Loucy (cell line): ENCODE data around the gene BANF2.

Experiments
- H2AFZ ChIP-seq: fragments of 200-600 bp; sonication (generic); 2 replicates; pipeline ENCODE4 v1.6.0; 2016; ENCODE audit warnings: antibody characterized with exemption, mild to moderate bottlenecking, low read length, moderate library complexity
- H3F3A ChIP-seq: fragments of 200-600 bp; 2 replicates; pipeline ENCODE4 v1.6.0; 2016; ENCODE audit warnings: antibody characterized with exemption, low read depth, mild to moderate bottlenecking
- H3K27me3 ChIP-seq: fragments of 200-600 bp; sonication (generic); 2 replicates; pipeline ENCODE4 v1.6.1; 2014; ENCODE audit warnings: low read length, mild to moderate bottlenecking; ENCODE audit not compliant: insufficient read depth, poor library complexity, severe bottlenecking
- H3K36me3 ChIP-seq: fragments of 200-600 bp; sonication (generic); 2 replicates; pipeline ENCODE4 v1.6.1; 2016; ENCODE audit warnings: low read length; ENCODE audit not compliant: insufficient read depth
- H3K4me1 ChIP-seq: fragments of 200-600 bp; sonication (generic); 2 replicates; pipeline ENCODE4 v1.5.1; 2014; ENCODE audit warnings: low read length, mild to moderate bottlenecking; ENCODE audit not compliant: insufficient read depth, poor library complexity, severe bottlenecking
- H3K4me2 ChIP-seq: fragments of 200-600 bp; sonication (generic); 2 replicates; pipeline ENCODE4 v1.6.0; 2014; ENCODE audit warnings: antibody characterized with exemption, low read length, low read depth, mild to moderate bottlenecking; ENCODE audit not compliant: poor library complexity, severe bottlenecking
- H3K4me3 ChIP-seq: fragments of 200-600 bp; sonication (generic); 2 replicates; pipeline ENCODE4 v1.5.1; 2014; ENCODE audit warnings: low read length, mild to moderate bottlenecking, mixed read lengths; ENCODE audit not compliant: poor library complexity, severe bottlenecking
- H3K79me2 ChIP-seq: fragments of 200-600 bp; sonication (generic); 2 replicates; pipeline ENCODE4 v1.6.1; 2014; ENCODE audit warnings: low read length; ENCODE audit not compliant: insufficient read depth
- H3K9ac ChIP-seq: fragments of 200-600 bp; sonication (generic); 2 replicates; pipeline ENCODE4 v1.6.0; 2014; ENCODE audit warnings: mild to moderate bottlenecking, low read depth, low read length, moderate library complexity; ENCODE audit not compliant: poor library complexity, severe bottlenecking
- H3K9me2 ChIP-seq: fragments of 200-600 bp; sonication (generic); replicated peaks from 2 replicates; pipeline ENCODE4 v1.6.1; 2016; ENCODE audit warnings: low read depth, low read length, mixed read lengths
- H3K9me3 ChIP-seq: fragments of 200-600 bp; sonication (generic); 2 replicates; pipeline ENCODE4 v1.6.1; 2014; ENCODE audit warnings: mild to moderate bottlenecking, antibody characterized with exemption, low read length, low read depth; ENCODE audit not compliant: insufficient read depth
- H4K20me1 ChIP-seq: fragments of 200-600 bp; sonication (generic); 2 replicates; pipeline ENCODE4 v1.6.0; 2014; ENCODE audit warnings: antibody characterized with exemption, low read length, mild to moderate bottlenecking; ENCODE audit not compliant: insufficient read depth, poor library complexity, severe bottlenecking
- CTCF ChIP-seq: fragments of 200-600 bp; sonication (generic); conservative IDR thresholded peaks from 2 replicates; pipeline ENCODE4 v1.5.1; 2014; ENCODE audit warnings: mild to moderate bottlenecking, antibody characterized with exemption, low read length
- EZH2phosphoT487 ChIP-seq: fragments of 200-600 bp; IDR thresholded peaks from 2 replicates; pipeline ENCODE4 v1.6.1; 2018; ENCODE audit warnings: antibody characterized with exemption, mild to moderate bottlenecking, moderate library complexity, borderline replicate concordance

BANF2 gene

GRCh38 chr20:17688965-17689364 is 10.8 kb upstream of the BANF2 start:
- no peak for TF ChIP-seq EZH2phosphoT487
- TF ChIP-seq CTCF: no peak
- Histone ChIP-seq H3K79me2 (no peaks in the 10 kb centered on the region), H3K4me3 (no peak overlapping the region), H4K20me1 (no peaks in the 10 kb centered on the region), H3K4me1 (no peaks in the 10 kb centered on the region), H3K9me2 (no peaks in the 10 kb centered on the region), H3F3A (no peaks in the 10 kb centered on the region), H3K27me3 (no peaks in the 10 kb centered on the region), H3K36me3 (no peaks in the 10 kb centered on the region), H3K9me3 (0 out of 2 replicates have a peak, but pooled peaks cover 3% of the 10 kb centered on the region), H3K9ac (no peak overlapping the region), H3K4me2 (no peak overlapping the region), H2AFZ (no peak overlapping the region)

- H3K4me1 ChIP-seq: no peaks in the 10 kb centered on the region
- H4K20me1 ChIP-seq: no peaks in the 10 kb centered on the region
- H2AFZ ChIP-seq: no peak overlapping the region
- H3K36me3 ChIP-seq: no peaks in the 10 kb centered on the region
- no peaks in the 10 kb centered on the region for H3K9me2 ChIP-seq
- no peak overlapping the region for H3K4me3 ChIP-seq
- no peaks in the 10 kb centered on the region for H3K27me3 ChIP-seq
- TF ChIP-seq CTCF (no peak), EZH2phosphoT487 (no peak)
- no peaks in the 10 kb centered on the region for H3F3A ChIP-seq
- no peak overlapping the region for H3K4me2 ChIP-seq
- no peaks in the 10 kb centered on the region for H3K79me2 ChIP-seq
- H3K9ac ChIP-seq: no peak overlapping the region
- H3K9me3 ChIP-seq: 0 out of 2 replicates have a peak, but pooled peaks cover 3% of the 10 kb centered on the region
Measured at GRCh38 chr20:17690144-17690543, 9.6 kb upstream of the BANF2 start.

GRCh38 chr20:17691758-17692157 is 8.0 kb upstream of the BANF2 start:
- H3K9me3 ChIP-seq: 0 out of 2 replicates have a peak, but pooled peaks cover 3% of the 10 kb centered on the region
- no peak overlapping the region for H3K4me3 ChIP-seq
- H3K9me2 ChIP-seq: no peaks in the 10 kb centered on the region
- no peak overlapping the region for H3K9ac ChIP-seq
- H3K79me2 ChIP-seq: no peaks in the 10 kb centered on the region
- H3K36me3 ChIP-seq: no peaks in the 10 kb centered on the region
- no peak overlapping the region for H3K4me2 ChIP-seq
- no peaks in the 10 kb centered on the region for H3F3A ChIP-seq
- no peak overlapping the region for H2AFZ ChIP-seq
- no peaks in the 10 kb centered on the region for H3K27me3 ChIP-seq
- no peak for TF ChIP-seq EZH2phosphoT487
- no peak for TF ChIP-seq CTCF
- no peaks in the 10 kb centered on the region for H3K4me1 ChIP-seq
- no peaks in the 10 kb centered on the region for H4K20me1 ChIP-seq
